K562 (cell line): ENCODE data around the gene PPP2R1B. TPM values are rescaled to one million over a fixed set of nuclear protein-coding genes. Genes with fewer than 3 reads are reported as not detected.

Source experiments
- ARNT ChIP-seq, 2 experiments: fragments of 450-650 bp; IDR thresholded peaks; 2 replicates each; pipeline ENCODE4 v1.6.1; 2016; ENCODE audit warnings: mild to moderate bottlenecking in 1 of 2
- CEBPG ChIP-seq, 3 experiments: fragments of 200-800 bp in 1 of 3; sonication (Bioruptor generic) in 1 of 3; sonication (generic) in 1 of 3; formaldehyde crosslinking in 1 of 3; IDR thresholded peaks in 2 of 3; conservative IDR thresholded peaks in 1 of 3; 2 replicates each; pipeline versions ENCODE4 v1.6.1 to v1.8.0; 2016 to 2022; ENCODE audit warnings: missing compliant biosample characterization in 2 of 3, missing genetic modification characterization in 2 of 3, mild to moderate bottlenecking in 1 of 3, missing genetic modification reagents in 1 of 3
- ETS1 ChIP-seq: conservative IDR thresholded peaks from 2 replicates; pipeline ENCODE4 v1.6.1; 2011; ENCODE audit warnings: low read depth, mild to moderate bottlenecking, low read length; ENCODE audit not compliant: control insufficient read depth
- HDAC2 ChIP-seq: fragments of 450-650 bp; IDR thresholded peaks from 2 replicates; pipeline ENCODE4 v1.6.1; 2016; ENCODE audit warnings: mild to moderate bottlenecking
- MLX ChIP-seq, 2 experiments: fragments of 450-650 bp in 1 of 2; sonication (generic) in 1 of 2; formaldehyde crosslinking; conservative IDR thresholded peaks; 2 replicates each; pipeline versions ENCODE4 v1.4.0 to v1.8.1; 2020 to 2022; ENCODE audit warnings: mild to moderate bottlenecking in 1 of 2, missing genetic modification reagents in 1 of 2
- PHB ChIP-seq: fragments of 250-450 bp; sonication (Bioruptor Pico); IDR thresholded peaks from 2 replicates; pipeline ENCODE4 v1.5.0; 2021
- PRDM10 ChIP-seq: fragments of 450-650 bp; IDR thresholded peaks from 2 replicates; pipeline ENCODE4 v1.6.1; 2018; ENCODE audit not compliant: partially characterized antibody
- SAFB ChIP-seq: fragments of 200-400 bp; formaldehyde crosslinking; IDR thresholded peaks from 2 replicates; pipeline ENCODE4 v1.6.1; 2017; ENCODE audit warnings: low read depth, low read length, borderline replicate concordance
- XRCC5 ChIP-seq: fragments of 200-400 bp; formaldehyde crosslinking; IDR thresholded peaks from 2 replicates; pipeline ENCODE4 v1.6.1; 2017; ENCODE audit warnings: low read depth, mild to moderate bottlenecking, low read length
- ZBED1 ChIP-seq: IDR thresholded peaks from 2 replicates; pipeline ENCODE4 v1.6.1; 2014
- ZNF280A ChIP-seq: fragments of 450-650 bp; IDR thresholded peaks from 2 replicates; pipeline ENCODE4 v1.6.1; 2018; ENCODE audit warnings: mild to moderate bottlenecking, low read depth; ENCODE audit not compliant: partially characterized antibody
- ZNF311 ChIP-seq: fragments of 250-450 bp; sonication (Bioruptor Pico); IDR thresholded peaks from 2 replicates; pipeline ENCODE4 v1.4.0; 2020; ENCODE audit warnings: mild to moderate bottlenecking, moderate library complexity
- ZNF609 ChIP-seq: sonication (generic); formaldehyde crosslinking; IDR thresholded peaks from 2 replicates; pipeline ENCODE4 v1.8.1; 2023; ENCODE audit warnings: missing genetic modification reagents, mild to moderate bottlenecking, borderline replicate concordance
- polyA plus RNA-seq, 8 experiments: library from polyadenylated mRNA; depleted of rRNA in 4 of 8; stranded (reverse) in 5 of 8; unstranded in 3 of 8; fragments of >200 nt; fragmentation: Nextera tagmentation in 2 of 8; fragmentation: Illumina TruSeq in 1 of 8; extraction: Ambion mirVana in 2 of 8; extraction: Trizol in 1 of 8; gene quantifications; 2 replicates each; pipeline versions ENCODE4 v1.2.1 to v1.2.3, GENCODE V29; 2011 to 2014; ENCODE audit warnings: inconsistent platforms in 1 of 8, missing spikeins in 1 of 8
- total RNA-seq, 7 experiments: library from RNA; depleted of rRNA in 6 of 7; stranded (reverse); fragments of >200 nt in 6 of 7; fragmentation: Illumina TruSeq in 2 of 7; extraction: Trizol in 2 of 7; gene quantifications; 2 replicates each; pipeline versions ENCODE4 v1.2.1 to v1.2.3, GENCODE V29; 2011 to 2021; ENCODE audit warnings: low replicate concordance in 1 of 7

Gene PPP2R1B
- total and polyA plus RNA-seq, 9 of the 15 experiments (the other 6 are each of a cell fraction or from before 2014, with no cell fraction given): 24.6 to 68.5 (median 39.8) TPM

- TF ChIP-seq ZNF609 (CRISPR knock-in tag): no peak
- no peak for TF ChIP-seq MLX (CRISPR knock-in tag; conservative IDR thresholded peaks at IDR 0.05)
- no peak for TF ChIP-seq ZNF311
- peak; percentile 6 for TF ChIP-seq PRDM10
- TF ChIP-seq CEBPG (CRISPR knock-in tag; IDR thresholded peaks at IDR 0.05): no peak
- no peak for TF ChIP-seq CEBPG (tag; conservative IDR thresholded peaks at IDR 0.05 in 1 of 2, IDR thresholded peaks at IDR 0.05 in 1 of 2)
- 0 out of 2 replicates have a peak, but pooled peaks have one; percentile 16 for TF ChIP-seq XRCC5
- TF ChIP-seq ETS1: peak; percentile 44; the same call in 1 of the 2 replicates
- no peak for TF ChIP-seq SAFB
- TF ChIP-seq ARNT (IDR thresholded peaks at IDR 0.05): peak in 1 of 2 experiments; percentile 38; a peak in 1 of 4 replicates
- TF ChIP-seq HDAC2: 0 out of 2 replicates have a peak, but pooled peaks have one; percentile 16
- no peak for TF ChIP-seq PHB (CRISPR knock-in tag)
- TF ChIP-seq ZBED1: 0 out of 2 replicates have a peak, but pooled peaks have one; percentile 68
- no peak for TF ChIP-seq ZNF280A
Observed at GRCh38 chr11:111765984-111766833, at the start of gene PPP2R1B (continued).
